ENCODE data around the gene SIMC1. TPM values are rescaled to one million over a fixed set of nuclear protein-coding genes. Genes with fewer than 3 reads are reported as not detected.

Gene SIMC1
- total RNA-seq, 3 donors from 2014 or later (not counting 1 experiment from before 2014, with no cell fraction given): 19.6 to 30.2 (median 27.8) TPM

GRCh38 chr5:176368726-176369125, 130.5 kb downstream of the SIMC1 start:
- H3K9me3 Mint-ChIP-seq: no peaks in the 10 kb centered on the region
- no peak for DNase-seq
- ATAC-seq: no peak
- H3K4me1 ChIP-seq (ENCODE audit: control insufficient read depth, insufficient read depth, low read length): peaks cover 11% of the 10 kb centered on the region
- H3K4me1 Mint-ChIP-seq: peaks cover 0 to 8% of the 10 kb centered on the region in 2 donors
- peaks cover 6% of the 10 kb centered on the region for H3K36me3 Mint-ChIP-seq
- intact Hi-C loops (cut with micrococcal nuclease): no loop called here
- no peak overlapping the region for H3K27ac ChIP-seq (ENCODE audit: low read length)
- no peak overlapping the region for H3K4me3 ChIP-seq (ENCODE audit: low read length)
- H3K27ac Mint-ChIP-seq: no peak overlapping the region
- H3K4me3 Mint-ChIP-seq: no peak overlapping the region
- H3K9me3 ChIP-seq (ENCODE audit: control insufficient read depth, insufficient read depth, low read length): no peaks in the 10 kb centered on the region
- no peaks in the 10 kb centered on the region for H3K36me3 ChIP-seq (ENCODE audit: control insufficient read depth, insufficient read depth, low read length)
- WGBS (ENCODE audit: insufficient coverage): 95% methylated on average over 12 of the region's 13 CpGs
- TF ChIP-seq CTCF (IDR thresholded peaks at IDR 0.05): no peak
- peaks cover 0 to 16% of the 10 kb centered on the region in 2 donors for H3K27me3 Mint-ChIP-seq (ENCODE audit: low read depth in 2 of 2)
- H3K27me3 ChIP-seq (ENCODE audit: control insufficient read depth, insufficient read depth, low read length): no peaks in the 10 kb centered on the region

GRCh38 chr5:176369934-176370711, 131.9 kb downstream of the SIMC1 start:
- peaks cover 0 to 8% of the 10 kb centered on the region in 2 donors for H3K4me1 Mint-ChIP-seq
- 92% methylated on average over 6 of the region's 8 CpGs for WGBS (ENCODE audit: insufficient coverage)
- peaks cover 6% of the 10 kb centered on the region for H3K36me3 Mint-ChIP-seq
- Histone ChIP-seq H3K27me3 (ENCODE audit: control insufficient read depth, insufficient read depth, low read length) (no peaks in the 10 kb centered on the region), H3K4me3 (ENCODE audit: low read length) (no peak overlapping the region), H3K4me1 (ENCODE audit: control insufficient read depth, insufficient read depth, low read length) (peaks cover 5% of the 10 kb centered on the region), H3K9me3 (ENCODE audit: control insufficient read depth, insufficient read depth, low read length) (no peaks in the 10 kb centered on the region), H3K27ac (ENCODE audit: low read length) (no peak overlapping the region), H3K36me3 (ENCODE audit: control insufficient read depth, insufficient read depth, low read length) (no peaks in the 10 kb centered on the region)
- DNase-seq (no peak), ATAC-seq (no peak)
- H3K27me3 Mint-ChIP-seq (ENCODE audit: low read depth in 2 of 2): peaks cover 0 to 13% of the 10 kb centered on the region in 2 donors
- H3K9me3 Mint-ChIP-seq: no peaks in the 10 kb centered on the region
- intact Hi-C loops (cut with micrococcal nuclease): no loop called here
- no peak overlapping the region for H3K27ac Mint-ChIP-seq
- no peak for TF ChIP-seq CTCF (IDR thresholded peaks at IDR 0.05)
- H3K4me3 Mint-ChIP-seq: no peak overlapping the region

GRCh38 chr5:176371621-176372539, 133.7 kb downstream of the SIMC1 start:
- Histone ChIP-seq H3K27me3 (ENCODE audit: control insufficient read depth, insufficient read depth, low read length) (no peaks in the 10 kb centered on the region), H3K4me1 (ENCODE audit: control insufficient read depth, insufficient read depth, low read length) (no peaks in the 10 kb centered on the region), H3K36me3 (ENCODE audit: control insufficient read depth, insufficient read depth, low read length) (no peaks in the 10 kb centered on the region), H3K27ac (ENCODE audit: low read length) (no peak overlapping the region), H3K4me3 (ENCODE audit: low read length) (no peak overlapping the region), H3K9me3 (ENCODE audit: control insufficient read depth, insufficient read depth, low read length) (no peaks in the 10 kb centered on the region)
- Mint-ChIP-seq H3K4me3 (no peak overlapping the region), H3K9me3 (no peaks in the 10 kb centered on the region), H3K4me1 (peaks cover 0 to 8% of the 10 kb centered on the region in 2 donors), H3K36me3 (peaks cover 6% of the 10 kb centered on the region), H3K27ac (no peak overlapping the region), H3K27me3 (ENCODE audit: low read depth in 2 of 2) (peaks cover 0 to 10% of the 10 kb centered on the region in 2 donors)
- intact Hi-C loops (cut with micrococcal nuclease): no loop called here
- no peak for TF ChIP-seq CTCF (IDR thresholded peaks at IDR 0.05)
- DNase-seq: no peak
- ATAC-seq: no peak
- 94% methylated on average over 13 of the region's 13 CpGs for WGBS (ENCODE audit: insufficient coverage)

All from natural killer cell (primary cell).